Thyroid gland (tissue), 4 donors: ENCODE measurements around the gene TEX28.
"Not testable (repeated sequence)": the region's sequence is repeated elsewhere in the genome, so short reads cannot be mapped to it uniquely, and the experiment has no call there.

Experiments used
- POLR2A ChIP-seq, 2 donors: fragments of 450-650 bp; IDR thresholded peaks; one replicate each; pipeline ENCODE4 v1.6.1; 2017; ENCODE audit warnings: antibody characterized with exemption in 2 of 2, mild to moderate bottlenecking in 2 of 2, moderate library complexity in 1 of 2
- TF ChIP-seq, protein P1 (sequence below), 6 experiments: fragments of 200-600 bp in 3 of 6; fragments of 450-650 bp in 3 of 6; sonication (generic) in 3 of 6; IDR thresholded peaks; one replicate each; pipeline ENCODE4 v1.5.1; 2016 to 2019; ENCODE audit warnings: antibody characterized with exemption in 6 of 6, mild to moderate bottlenecking in 2 of 6, inconsistent platforms in 1 of 6, moderate library complexity in 1 of 6

DNA sequence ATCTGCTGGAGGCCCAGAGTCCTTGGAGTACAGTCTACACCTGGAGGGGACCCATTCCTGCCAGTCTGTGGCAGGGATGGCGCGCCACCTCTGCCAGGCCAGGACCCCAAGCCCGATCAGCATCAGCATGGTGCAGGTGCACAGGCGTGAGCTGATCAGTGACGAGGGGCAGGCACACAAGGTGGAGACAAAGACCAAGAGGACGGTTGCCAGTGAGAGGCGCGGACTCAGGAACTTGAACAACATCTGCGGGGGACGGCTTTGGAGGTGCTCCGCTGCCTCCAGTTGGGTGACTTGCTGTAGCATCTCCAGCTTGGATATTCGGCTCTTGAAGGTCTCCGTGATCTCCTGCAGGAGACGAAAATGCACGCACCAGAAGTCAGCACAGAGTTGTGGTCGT, 61.3 kb downstream of the TEX28 start:
- TF ChIP-seq, protein P1, sequence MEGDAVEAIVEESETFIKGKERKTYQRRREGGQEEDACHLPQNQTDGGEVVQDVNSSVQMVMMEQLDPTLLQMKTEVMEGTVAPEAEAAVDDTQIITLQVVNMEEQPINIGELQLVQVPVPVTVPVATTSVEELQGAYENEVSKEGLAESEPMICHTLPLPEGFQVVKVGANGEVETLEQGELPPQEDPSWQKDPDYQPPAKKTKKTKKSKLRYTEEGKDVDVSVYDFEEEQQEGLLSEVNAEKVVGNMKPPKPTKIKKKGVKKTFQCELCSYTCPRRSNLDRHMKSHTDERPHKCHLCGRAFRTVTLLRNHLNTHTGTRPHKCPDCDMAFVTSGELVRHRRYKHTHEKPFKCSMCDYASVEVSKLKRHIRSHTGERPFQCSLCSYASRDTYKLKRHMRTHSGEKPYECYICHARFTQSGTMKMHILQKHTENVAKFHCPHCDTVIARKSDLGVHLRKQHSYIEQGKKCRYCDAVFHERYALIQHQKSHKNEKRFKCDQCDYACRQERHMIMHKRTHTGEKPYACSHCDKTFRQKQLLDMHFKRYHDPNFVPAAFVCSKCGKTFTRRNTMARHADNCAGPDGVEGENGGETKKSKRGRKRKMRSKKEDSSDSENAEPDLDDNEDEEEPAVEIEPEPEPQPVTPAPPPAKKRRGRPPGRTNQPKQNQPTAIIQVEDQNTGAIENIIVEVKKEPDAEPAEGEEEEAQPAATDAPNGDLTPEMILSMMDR (IDR thresholded peaks at IDR 0.05), result not testable (repeated sequence)
- TF ChIP-seq POLR2A (IDR thresholded peaks at IDR 0.05), result not testable (repeated sequence)
